Measurements from ENCODE around the gene LIMS1.
"Not testable (repeated sequence)": the region's sequence is repeated elsewhere in the genome, so short reads cannot be mapped to it uniquely, and the experiment has no call there.

The LIMS1 gene

DNA sequence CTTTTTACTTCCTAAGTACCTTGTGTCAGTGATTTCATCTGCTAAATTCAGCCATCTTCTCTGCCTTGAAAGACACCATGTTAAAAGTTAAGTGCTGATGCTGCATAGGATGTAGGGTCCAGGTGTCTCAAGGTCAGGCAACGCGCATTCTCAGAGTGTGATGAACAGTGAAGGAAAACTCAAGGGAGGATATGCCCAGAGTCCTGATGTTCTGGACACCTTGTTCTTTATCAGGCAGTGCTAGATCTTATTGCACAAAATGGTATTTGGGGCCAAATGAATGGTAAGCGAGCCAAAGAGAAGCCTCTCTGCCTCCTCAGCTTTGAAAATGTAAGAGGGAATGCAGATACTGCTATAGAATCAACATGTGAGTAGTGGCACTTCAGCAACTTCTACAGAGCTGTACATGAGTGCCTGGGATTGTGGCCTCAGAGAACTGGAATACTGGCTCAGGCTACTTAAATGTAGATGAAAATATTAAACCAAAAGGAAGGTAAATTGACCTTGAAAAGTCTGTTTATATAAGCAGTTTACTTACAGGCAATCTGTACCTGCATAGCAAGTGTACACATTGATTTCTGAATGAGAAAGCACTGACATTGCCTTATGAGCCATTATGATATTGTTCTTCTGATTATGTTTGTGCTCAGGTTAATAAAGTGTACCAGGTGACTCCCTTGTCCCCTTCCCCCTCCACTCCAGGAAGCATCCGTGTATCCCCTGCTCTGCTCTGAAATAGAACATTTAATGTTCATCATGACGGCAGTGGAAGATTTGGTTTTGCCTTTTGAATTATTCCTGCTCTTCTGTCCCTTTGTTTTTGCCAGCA lies 98.3 kb downstream of the LIMS1 start:
- DNase-seq (ENCODE audit: low read depth in 3 of 3) = no peak

DNA sequence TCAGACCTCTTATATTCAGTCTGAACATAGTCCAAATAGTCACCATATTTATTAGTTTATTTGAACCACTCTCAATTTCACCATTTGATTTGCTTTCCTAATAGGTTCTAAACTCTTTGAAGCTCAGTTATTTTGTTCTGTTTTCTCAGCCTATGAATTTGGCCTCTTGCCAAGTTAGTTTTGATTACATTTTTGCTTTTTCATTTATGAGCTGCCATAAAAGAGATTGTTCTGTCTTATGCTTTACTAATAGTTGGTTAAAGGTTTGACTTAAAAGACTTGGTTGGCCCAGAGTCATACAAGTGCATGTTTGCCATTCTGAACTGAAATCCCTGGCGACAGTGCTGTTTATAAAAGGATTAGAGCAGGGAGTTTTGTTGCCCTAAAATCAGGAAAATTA lies 99.1 kb downstream of the LIMS1 start:
- DNase-seq (ENCODE audit: low read depth in 3 of 3) = no peak

DNA sequence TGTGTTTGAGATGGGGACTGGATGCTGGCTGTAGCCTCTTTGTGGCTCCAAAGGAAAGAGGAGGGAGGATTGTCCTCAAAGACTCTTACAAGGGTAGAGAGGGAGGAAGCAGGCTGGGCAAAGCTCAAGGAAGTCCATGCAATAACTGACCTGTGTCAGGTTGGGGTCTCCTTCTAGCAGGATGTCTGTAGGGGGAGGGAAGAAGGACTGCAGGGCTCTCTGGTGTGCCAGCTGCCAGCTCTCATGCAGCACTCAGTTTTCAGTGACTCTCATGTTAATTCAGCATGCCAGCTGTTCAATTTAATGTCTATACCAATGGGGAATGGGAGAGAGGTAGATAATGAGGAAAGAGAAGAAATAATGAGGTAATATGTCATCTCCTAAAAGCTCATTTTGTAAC lies 99.7 kb downstream of the LIMS1 start:
- no peak for DNase-seq (ENCODE audit: low read depth in 3 of 3)

DNA sequence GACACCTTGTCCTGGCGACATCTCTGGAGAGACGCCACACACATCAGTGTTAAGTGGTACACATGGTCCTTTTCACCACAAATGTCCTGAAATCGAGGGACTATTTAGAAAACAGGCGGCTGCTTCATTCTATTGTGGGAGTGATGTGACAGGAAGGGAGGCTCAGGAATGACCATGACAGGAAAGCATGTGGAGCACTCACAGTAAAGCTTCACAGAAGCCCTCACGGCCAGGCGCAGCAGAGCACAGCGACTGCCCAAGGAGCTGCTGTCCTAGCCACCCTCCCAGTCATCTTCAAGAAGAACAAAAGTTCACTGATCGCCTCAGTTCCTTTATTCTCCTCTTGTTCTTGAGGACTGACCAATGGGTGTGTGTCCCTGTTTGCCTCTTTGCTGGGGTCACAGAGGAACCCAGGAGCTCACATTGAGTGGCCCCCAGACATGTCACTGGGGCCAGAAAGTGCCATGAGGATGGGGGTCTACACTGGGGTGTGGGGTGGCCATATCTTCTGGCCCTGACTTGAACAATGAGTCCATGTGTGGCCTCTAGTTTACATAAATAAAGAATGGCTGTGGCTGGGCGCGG lies 100.4 kb downstream of the LIMS1 start:
- DNase-seq (ENCODE audit: low read depth in 3 of 3) = no peak

DNA sequence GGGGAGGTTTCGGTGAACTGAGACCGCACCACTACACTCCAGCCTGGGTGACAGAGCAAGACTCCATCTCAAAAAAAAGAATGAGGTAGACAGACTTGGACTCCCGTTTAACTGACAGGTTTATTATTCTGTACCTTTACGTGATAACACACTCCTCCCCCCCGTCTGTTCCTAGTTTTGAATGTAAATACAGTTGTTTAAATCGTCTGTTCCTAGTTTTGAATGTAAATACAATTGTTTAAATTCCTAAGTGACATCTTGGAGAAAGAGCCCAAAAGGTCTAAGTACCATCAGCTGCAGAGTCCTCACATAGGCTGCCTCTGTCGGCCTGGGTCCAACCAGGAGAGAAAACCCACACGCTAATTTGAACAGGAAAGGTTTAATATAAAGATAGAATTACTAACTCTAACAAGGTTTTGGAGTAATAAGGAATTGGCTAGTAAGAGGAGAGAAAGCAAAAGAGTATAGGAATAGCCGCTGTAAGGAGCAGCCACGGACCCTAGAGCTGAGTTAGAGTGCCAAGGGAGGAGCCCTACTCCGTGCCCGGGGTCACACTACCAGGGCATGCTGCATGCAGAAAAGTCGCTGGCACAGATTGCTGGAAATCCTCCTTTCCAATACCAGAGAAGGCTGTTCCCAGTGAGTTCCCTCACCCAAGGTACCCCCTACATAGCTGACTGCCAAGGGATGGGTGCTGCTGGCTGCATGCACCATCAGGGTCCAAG lies 101.5 kb downstream of the LIMS1 start:
- no peak for DNase-seq (ENCODE audit: low read depth in 3 of 3)

DNA sequence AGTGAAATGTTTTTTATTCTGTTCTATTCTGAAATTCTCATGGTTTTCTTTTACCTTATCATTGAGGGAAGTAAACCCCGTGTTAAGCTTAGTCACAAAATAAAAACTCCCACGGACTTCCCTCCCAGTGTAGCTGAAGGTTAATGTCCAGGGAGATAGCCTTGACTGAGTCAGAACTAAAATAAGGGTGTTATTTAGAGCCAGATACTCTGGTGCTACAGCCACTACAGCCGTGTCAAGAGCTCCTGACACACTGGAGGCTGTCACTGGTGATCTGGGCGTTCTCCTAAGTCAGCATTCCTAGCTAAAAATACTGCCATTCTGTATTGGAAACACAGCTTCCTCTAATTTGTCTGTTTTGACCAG lies 103.0 kb downstream of the LIMS1 start:
- no peak for DNase-seq (ENCODE audit: low read depth in 3 of 3)

DNA sequence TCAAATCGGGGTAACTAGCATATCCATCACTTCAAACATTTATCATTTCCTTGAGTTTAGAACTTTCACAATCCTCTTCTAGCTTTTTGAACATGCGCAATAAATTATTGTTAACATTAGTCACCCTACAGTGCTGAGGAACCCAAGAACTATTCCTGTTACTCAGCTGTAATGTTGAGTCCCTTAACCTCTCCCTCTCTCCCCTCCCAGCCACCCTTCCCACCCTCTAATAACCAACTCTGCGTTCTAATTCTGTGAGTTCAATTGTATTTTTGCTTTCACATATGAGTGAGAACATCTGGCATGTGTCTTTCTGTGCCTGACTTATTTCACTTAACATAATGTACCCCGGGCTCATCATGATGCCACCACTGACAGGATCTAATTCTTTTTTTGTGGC lies 106.5 kb downstream of the LIMS1 start:
- no peak for DNase-seq (ENCODE audit: low read depth in 3 of 3)

DNA sequence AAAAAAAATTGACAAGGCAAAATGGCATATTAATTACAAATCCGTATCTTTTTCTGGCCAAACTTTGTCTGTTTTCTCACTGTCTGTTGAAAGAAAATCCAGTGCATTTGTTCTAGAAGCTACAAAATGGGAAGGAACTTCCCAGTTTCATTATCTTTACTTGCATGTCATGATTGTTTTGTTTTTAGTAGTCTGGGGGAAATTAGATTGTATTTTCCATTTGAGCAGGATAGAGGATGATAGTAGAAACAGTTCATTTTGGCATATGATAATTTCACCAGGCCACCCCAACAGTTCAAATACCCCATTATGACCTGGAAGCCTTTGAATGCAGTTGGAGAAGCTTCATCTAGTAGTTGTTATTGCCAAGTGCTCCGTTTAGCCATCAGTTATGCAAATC lies 107.5 kb downstream of the LIMS1 start:
- no peak for DNase-seq (ENCODE audit: low read depth in 3 of 3)

DNA sequence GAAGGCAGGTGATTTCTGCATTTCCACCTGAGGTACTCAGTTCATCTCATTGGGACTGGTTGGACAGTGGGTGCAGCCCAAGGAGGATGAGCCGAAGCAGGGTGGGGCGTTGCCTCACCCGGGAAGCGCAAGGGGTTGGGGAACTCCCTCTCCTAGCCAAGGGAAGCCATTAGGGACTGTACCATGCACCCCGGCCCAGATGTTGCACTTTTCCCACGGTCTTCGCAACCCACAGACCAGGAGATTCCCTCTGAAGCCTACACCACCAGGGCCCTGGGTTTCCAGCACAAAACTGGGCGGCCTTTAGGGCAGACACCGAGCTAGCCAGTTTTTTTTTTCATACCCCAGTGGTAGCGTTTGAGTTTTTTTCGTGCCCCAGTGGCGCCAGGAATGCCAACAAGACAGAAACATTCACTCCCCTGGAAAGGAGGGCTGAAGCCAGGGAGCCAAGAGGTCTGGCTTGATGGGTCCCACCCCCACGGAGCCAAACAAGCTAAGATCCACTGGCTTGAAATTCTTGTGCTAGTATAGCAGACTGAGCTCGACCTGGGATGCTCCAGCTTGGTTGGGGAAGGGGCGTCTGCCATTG lies 109.1 kb downstream of the LIMS1 start:
- DNase-seq (ENCODE audit: low read depth in 3 of 3) = no peak

DNA sequence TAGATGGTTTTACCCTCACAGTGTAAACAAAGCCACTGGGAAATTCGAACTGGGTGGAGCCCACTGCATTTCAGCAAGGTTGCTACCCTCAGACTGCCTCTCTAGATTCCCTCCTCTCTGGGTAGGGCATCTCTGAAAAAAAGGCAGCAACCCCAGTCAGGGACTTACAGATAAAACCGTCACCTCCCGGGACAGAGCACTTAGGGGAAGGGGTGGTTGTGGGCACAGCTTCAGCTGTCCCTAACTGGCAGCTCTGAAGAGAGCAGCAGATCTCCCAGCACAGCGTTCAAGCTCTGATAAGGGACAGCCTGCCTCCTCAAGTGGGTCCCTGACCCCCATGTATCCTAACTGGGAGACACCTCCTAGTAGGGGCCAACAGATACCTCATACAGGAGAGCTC lies 109.6 kb downstream of the LIMS1 start:
- DNase-seq (ENCODE audit: low read depth in 3 of 3) = not testable (repeated sequence)

DNA sequence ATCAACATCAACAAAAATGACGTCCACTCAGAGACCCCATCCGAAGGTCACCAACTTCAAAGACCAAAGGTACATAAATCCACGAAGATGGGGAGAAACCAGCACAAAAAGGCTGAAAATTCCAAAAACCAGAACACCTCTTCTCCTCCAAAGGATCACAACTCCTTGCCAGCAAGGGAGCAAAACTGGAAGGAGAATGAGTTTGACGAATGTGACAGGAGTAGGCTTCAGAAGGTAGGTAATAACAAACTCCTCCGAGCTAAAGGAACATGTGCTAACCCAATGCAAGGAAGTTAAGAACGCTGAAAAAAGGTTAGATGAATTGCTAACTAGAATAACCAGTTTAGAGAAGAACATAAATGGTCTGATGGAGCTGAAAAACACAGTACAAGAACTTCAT lies 110.2 kb downstream of the LIMS1 start:
- DNase-seq (ENCODE audit: low read depth in 3 of 3) = not testable (repeated sequence)

DNA sequence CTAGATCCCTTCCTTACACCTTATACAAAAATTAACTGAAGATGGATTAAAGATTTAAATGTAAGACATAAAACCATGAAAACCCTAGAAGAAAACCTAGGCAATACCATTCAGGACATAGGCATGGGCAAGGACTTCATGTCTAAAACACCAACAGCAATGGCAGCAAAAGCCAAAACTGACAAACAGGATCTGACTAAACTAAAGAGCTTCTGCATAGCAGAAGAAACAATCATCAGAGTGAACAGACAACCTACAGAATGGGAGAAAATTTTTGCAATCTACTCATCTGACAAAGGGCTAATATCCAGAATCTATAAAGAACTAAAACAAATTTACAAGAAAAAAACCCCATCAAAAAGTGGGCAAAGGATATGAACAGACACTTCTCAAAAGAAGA lies 114.5 kb downstream of the LIMS1 start:
- not testable (repeated sequence) for DNase-seq (ENCODE audit: low read depth in 3 of 3)

DNA sequence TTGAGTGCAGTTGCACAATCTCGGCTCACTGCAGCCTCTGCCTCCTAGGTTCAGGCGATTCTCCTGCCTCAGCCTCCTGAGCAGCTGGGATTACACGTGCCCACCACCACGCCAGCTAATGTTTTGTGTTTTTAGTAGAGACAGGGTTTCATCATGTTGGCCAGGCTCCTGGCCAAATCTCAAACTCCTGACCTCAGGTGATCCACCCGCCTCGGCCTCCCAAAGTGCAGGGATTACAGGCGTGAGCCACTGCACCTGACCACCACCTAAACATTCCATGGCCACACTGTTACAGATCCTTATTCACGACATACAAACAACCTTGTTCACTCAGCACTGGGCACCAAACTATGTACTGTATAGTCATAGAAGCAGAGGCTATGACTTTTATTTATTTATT lies 116.2 kb downstream of the LIMS1 start:
- not testable (repeated sequence) for DNase-seq (ENCODE audit: low read depth in 3 of 3)

DNA sequence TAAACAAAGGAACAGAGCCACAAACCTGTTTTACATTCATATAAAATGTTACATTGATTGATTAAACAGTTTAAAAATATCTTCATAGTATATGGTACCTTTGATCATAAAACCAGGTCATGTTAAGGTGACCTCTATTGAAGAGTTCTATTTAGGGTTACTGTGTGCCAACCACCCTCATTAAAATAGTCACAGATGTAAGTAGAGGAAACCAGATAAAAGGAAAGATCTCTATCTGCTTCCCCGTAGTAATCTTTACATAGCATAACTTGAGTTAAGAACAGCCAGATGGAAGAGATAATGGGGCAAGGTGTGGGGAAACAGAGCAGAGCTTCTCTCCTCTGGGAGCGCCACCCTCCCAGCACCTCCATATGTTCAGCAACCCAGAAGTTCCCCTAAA lies 117.2 kb downstream of the LIMS1 start:
- DNase-seq (ENCODE audit: low read depth in 3 of 3) = not testable (repeated sequence)

DNA sequence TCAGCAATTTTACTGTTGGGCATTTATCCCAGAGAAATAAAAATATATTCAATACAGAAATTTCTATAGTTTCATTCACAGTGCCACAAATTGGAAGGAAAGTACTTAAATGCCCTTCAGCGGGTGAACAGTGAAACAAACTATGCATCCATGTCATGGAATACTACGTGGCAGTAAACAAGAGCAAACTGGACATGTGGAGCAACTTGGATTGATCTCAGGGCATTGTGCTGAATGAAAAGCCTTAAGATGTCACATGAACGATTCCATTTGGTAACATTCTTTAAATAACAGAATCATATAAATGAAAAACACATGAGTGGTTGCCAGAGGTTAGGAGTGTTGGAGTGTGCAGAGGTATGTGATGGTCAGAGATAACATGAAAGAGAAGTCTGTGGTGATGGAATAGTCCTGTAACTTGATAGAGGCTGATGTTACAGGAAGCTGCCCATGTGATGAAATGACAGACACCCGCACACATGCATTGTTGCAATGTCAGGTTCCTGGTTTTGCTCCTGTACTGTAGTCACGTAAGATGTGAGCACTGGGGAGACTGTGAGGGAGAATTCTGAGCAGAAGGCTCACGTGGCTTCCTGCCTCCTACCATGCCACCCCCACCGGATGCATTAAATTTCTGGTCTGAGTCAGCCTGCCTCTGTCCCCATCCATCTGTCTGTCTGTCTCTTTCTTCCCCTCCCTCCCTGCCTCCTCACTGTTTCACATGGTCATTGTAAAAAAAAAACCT lies 118.1 kb downstream of the LIMS1 start:
- peak; percentile 8 to 31 (median 27) for DNase-seq (ENCODE audit: low read depth in 3 of 3)

DNA sequence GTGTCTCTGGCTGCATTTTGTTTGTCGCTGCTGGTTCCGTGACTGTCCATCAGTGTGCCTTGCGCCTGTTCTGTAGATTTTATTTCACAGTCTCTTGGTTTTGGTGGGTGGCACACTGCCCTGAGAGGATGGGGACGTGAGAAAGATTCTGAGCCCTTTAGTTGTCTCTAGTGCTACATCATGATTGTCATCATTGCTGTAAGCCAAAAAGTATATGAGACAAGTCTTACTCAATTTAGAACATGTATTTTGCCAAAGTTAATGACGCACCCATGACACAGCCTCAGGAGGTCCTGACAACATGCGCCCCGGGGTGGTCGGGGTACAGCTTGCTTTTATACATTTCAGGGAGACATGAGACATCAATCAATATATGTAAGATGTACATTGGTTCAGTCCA lies 119.2 kb downstream of the LIMS1 start:
- not testable (repeated sequence) for DNase-seq (ENCODE audit: low read depth in 3 of 3)

DNA sequence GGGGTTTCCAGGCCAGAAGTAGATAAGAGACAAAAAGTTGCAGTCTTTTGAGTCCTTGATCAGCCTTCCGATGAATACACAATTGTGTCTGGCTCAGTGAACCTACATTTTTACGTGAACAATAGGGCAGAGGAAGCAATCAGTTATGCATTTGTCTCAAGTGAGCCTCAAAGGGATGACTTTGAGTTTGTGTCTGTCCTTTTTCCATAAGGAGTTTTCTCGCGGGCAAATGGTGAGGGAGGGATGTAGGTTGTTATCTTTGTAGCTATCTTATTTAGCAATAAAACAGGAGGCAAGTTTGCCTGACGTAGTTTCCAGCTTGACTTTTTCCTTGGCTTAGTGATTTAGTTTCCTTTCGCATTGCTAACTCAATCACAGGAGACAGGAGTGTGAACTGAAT lies 119.6 kb downstream of the LIMS1 start:
- not testable (repeated sequence) for DNase-seq (ENCODE audit: low read depth in 3 of 3)

DNA sequence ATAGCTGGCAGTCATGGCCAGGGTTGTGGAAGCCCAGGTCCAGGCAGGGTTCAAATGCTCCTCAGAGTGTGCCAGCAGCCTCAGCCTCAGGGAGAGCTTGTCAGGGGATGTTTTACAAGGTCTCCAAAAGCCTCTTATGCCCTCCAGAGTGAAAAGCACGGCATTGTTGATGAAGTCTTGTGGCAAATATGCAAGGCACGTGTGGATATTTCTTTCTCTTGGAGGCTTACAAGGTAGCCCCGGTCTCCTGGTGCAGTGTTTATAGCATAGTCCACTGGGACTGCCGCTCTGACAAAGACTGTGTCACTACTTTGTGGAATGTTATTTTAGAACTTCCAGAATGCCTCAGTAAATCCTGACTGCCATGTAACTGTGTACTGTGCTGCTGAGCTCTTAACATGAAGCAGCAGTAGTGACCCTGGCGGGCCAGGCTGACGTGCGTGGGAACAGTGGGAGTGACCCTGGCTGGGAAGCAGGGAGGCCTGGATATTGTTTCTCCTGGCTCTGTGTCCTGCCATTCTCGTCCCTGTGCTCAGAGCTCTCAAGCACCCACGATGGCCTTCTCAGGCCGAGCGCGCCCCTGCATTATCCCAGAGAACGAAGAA lies 120.4 kb downstream of the LIMS1 start:
- DNase-seq (ENCODE audit: low read depth in 3 of 3) = not testable (repeated sequence)

DNA sequence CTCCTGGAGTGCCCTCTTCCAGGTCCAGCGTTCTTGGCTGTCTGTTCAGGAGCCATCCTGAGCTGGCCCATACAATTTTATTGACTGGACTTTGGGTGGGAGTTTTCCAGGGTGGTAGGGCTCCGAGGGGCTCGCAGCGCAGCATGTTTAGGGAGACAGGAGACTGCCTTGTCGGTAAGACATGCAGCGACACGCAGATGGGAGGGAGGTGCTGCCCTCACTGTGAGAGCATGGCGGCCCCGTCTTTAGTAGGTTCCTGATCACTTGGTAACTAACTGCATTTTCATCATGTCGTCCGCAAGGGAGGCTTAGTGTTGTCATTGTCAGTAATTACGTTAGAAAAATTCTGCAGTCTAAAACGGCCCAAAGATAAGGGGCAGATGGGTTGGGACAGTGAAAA lies 121.0 kb downstream of the LIMS1 start:
- DNase-seq (ENCODE audit: low read depth in 3 of 3) = not testable (repeated sequence)

DNA sequence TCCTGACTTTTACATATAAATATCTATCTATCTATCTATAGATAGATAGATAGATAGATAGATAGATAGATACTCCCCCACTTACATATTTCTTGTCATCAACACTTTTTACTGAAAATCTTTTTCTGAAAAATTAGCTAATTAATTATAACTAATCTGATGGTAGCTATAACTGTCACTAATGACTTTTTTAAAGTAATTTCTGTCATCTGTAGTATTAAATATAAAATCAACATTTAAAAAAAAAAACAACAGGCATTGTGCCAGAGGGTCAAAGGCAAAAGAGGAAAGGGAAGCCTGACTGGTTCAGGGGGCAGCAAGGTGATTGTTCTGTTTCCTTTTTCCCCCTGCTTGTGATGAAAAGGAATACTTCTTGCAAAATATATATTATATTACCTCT lies 122.0 kb downstream of the LIMS1 start:
- not testable (repeated sequence) for DNase-seq (ENCODE audit: low read depth in 3 of 3)

DNA sequence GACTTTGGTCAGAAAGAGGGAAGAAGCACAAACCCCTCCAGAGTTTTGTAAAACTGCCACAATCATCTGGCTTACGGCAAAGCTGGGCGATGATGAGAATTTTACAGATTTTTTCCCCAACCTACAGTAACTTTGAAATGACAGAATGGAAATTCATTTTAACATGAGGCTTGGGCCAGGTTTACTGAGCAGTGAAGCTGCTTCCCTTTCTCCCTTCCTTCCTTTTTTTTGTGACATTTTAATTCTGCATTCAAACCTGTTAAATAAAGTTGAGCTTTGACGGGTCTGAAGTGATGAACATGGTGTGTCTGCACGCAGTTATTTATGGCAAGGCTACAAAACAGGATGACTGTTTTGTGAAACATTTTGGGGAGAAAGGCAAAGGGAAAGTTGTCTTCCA lies 123.2 kb downstream of the LIMS1 start:
- not testable (repeated sequence) for DNase-seq (ENCODE audit: low read depth in 3 of 3)
